Activated CD8-positive, alpha-beta memory T cell treated with anti-CD3 and anti-CD28 coated beads, Interleukin-2, amount 50 U/mL, for 24 hours (primary cell): Measurements from ENCODE around the gene GAMT.

Experiments
- DNase-seq: peaks from one replicate; pipeline ENCODE4 v3.0.0-alpha.2; 2020; ENCODE audit errors: extremely low read depth

Gene GAMT

GRCh38 chr19:1400281-1401137 lies 833 bp downstream of the GAMT start:
- DNase-seq: no peak

DNA sequence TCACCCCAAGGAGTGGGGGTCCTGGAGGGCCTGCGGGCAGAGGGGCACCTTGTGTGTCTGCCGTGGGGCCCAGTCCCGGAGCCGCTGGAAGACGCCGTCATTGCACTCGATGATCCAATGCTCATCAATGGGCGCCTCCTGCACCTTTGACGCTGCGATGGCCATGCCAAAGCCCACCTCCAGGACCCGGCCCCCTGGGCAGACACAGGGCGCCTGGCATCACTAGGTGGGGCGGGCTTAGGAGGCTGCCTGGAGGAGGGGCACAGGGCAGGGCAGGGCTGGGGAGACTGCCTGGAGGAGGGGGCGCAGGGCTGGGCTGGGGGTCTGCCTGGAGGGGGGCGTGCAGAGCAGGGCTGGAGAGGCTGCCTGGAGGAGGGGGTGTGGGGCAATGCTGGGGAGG lies 1.6 kb downstream of the GAMT start:
- no peak for DNase-seq

DNA sequence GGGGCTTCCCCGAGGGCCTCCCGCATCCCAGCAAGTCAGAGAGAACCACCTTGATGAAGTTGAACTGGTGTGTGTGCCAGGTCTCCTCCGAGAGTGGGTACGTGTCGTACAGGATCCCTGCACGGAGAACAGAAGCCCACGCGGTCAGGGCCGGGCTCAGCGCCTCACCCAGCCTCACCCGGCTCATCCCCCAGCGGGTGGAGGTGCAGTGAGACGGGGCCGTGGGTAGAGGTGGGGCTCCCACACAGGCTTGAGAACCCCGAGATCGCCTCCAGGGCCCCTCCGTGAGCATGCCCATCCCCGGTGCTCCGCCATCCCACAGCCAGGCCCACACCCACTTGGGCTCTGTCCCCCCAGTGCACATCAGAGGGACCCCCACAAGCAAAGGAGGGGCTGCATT lies 2.3 kb downstream of the GAMT start:
- no peak for DNase-seq

DNA sequence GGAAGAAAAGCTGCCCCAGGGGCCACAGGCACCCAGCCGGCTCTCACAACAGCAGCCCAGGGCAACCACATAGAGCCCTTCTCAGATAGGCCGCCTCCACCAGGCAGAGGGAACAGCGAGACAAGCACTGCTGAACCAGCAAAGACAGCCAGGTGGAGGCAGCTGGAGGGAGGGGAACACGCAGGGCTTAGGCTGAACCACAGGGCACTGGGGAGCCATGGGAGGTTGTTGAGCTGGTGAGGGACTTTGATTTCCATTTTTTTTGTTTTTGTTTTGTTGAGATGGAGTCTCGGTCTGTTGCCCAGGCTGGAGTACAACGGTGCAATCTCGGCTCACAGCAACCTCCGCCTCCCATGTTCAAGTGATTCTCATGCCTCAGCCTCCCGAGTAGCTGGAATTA lies 3.5 kb downstream of the GAMT start:
- DNase-seq: no peak

DNA sequence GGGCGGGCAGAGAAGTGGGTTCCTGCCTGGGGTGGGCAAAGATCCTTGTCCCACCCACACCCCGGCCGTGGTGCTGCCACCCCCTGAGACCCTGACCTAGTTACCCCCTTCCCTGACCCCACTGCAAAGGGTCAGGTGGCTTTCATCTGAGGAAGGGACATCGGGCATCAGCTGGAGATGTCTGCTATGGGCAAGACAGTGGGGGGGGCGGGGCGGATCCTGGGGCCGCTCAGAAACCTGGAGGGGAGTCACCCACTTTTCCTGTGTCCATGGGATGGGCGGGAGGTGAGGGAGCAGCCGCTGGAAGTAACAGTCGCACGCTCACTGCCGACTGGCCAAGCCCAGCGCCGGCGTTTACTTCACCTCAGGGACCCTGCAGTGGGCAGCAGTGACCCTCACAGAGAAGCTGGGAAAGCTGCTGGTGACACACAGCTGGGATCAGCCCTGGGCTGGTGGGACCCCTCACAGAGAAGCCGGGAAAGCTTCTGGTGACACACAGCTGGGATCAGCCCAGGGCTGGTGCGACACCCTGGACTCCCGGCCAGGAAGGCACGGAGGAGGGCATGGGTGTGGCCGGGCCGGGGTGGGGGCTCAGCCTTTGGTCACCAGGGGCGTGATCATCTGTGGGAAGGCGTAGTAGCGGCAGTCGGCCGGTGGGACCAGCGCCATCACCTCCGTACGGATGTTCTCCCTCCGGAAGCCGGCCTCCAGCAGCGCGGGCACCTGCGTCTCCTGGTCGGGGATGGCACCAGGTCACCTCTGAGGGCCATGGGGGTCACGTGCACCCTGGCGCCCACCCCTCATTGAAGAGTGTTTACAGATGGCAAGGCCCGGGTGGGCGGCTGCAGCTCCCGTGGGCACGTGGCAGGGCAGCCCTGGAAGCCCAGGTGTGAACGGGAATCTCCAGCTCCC lies 4.3 kb downstream of the GAMT start:
- no peak for DNase-seq

- no peak for DNase-seq
Observed at GRCh38 chr19:1396019-1396767, 5.1 kb downstream of the GAMT start.

- no peak for DNase-seq
Observed at GRCh38 chr19:1395194-1396018, 5.9 kb downstream of the GAMT start.

DNA sequence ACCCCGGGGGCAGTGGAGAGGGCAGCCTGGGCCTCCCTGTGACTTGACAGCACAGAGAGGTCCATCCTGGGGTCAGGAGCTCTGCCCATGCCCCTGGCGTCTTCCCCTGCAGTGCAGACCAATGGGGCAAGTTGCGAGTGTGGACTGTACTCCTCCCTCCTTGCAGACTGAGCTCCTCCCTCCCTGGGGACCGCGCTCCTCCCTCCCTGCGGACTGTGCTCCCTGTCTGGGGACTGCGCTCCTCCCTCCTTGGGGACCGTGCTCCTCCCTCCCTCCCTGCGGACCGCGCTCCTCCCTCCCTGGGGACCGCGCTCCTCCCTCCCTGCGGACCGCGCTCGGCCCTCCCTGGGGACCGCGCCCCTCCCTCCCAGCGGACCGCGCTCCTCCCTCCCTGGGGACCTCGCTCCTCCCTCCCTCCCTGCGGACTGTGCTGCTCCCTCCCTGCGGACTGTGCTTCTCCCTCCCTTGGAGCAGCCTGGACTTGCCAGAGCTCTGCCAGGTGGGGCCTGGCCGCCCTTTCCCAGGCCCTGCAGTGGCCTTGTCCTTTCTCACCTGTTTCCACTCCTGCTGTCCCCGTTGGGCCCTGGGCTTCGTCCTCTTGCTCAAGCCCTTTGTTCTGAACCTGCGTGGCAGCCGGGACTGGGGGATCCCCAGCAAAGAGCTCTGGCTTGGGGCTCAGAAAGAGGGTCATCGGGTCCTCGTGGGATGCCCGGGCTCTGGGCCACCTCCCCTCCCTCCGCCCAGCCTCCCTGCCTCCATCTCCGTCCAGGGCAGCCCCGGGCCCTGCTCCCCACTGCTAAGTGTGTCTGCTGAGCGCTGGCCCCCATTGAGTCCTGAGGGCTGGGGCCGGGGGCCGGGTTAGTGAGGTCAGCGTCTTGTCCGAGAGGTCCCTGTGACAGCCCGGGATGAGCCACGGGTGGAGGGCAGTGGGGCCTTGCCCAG lies 6.8 kb downstream of the GAMT start:
- no peak for DNase-seq

DNA sequence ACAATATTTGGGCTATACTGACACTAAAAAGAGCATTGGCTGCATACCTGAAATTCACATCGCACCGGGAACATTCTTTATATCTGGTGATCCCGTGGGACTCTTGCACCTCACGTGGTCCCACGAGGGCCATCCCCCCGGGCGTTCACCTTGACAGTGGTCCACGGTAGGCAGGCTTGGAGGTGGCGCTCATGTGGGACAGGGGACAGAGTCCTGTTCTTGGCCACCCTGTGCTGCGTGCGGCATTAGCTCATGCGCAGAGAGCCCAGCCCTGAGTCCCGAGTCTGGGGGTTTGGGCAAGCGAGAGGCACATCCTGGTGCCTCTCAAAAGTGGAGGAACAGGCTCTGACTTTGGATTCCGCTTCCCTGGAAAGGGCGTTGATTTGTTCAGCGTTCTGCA lies 7.5 kb downstream of the GAMT start:
- DNase-seq: no peak

DNA sequence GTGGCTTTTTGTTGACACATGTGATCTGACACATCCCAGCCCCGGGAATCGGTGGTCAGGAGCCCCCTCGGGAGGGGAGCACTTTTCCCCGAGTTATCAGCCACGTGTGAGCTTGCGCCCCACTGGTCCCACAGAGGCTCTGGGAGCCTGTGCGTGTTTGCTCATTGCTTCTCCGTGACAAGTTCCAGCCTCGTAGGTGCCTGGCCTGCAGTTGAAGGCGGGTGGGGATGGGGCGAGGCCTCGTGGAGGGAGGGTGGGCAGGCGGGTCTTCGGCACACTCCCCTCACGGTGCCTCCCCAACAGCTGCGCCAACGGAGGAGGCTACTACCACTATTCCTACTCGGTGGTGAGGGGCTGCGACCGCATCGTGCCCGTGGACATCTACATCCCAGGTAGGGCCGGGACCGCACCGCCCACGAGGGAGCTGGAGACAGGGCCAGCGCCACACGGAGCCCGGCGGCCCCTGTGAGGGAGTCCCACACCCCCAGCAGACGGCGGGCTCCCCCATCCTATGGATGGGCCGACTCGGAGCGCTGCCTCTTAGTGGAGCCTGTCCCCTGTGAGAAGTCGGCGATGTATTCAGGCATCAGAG lies 8.3 kb downstream of the GAMT start:
- DNase-seq: no peak

- DNase-seq: no peak
Observed at GRCh38 chr19:1392407-1392806, 8.9 kb downstream of the GAMT start.

GRCh38 chr19:1390890-1391423 lies 10.4 kb downstream of the GAMT start:
- no peak for DNase-seq

- no peak for DNase-seq
Observed at GRCh38 chr19:1389033-1389940, 12.1 kb downstream of the GAMT start.

- no peak for DNase-seq
Observed at GRCh38 chr19:1388637-1389026, 12.7 kb downstream of the GAMT start.

GRCh38 chr19:1387684-1388636 lies 13.4 kb downstream of the GAMT start:
- no peak for DNase-seq

DNA sequence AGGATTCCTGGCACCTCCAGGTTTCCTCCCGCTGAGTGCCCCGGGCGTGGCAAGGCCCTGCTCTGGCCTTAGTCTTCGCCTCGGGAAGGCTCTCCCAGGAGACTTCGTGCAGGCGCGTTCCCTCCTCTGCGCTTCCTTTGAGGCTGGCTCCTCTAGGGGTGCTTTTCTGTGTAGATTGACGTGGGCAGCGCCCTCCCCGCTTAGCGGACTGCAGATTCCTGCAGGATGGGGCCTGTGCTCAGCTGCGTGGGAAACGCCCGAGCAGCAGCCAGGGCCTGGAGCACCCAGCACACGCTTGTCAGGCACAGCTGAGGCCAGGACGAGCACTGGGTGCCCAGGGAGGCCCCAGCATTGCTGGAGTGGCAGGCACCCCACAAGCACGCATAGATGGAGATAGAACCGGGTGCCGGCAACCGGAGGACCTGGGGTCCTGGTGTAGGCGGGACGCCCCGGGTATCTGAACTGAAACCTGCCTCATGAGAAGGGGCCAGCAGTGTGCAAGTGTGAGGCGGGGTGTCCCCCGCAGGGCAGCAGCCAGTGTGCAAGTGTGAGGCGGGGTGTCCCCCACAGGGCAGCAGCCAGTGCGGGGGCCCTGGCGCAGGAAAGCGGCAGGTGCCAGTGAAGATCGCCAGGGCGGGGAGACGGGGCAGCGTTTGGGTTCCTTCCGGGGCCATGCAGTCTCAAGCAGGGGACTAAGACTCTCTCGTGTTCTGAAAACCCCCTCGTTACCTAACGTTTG lies 14.2 kb downstream of the GAMT start:
- DNase-seq: no peak

DNA sequence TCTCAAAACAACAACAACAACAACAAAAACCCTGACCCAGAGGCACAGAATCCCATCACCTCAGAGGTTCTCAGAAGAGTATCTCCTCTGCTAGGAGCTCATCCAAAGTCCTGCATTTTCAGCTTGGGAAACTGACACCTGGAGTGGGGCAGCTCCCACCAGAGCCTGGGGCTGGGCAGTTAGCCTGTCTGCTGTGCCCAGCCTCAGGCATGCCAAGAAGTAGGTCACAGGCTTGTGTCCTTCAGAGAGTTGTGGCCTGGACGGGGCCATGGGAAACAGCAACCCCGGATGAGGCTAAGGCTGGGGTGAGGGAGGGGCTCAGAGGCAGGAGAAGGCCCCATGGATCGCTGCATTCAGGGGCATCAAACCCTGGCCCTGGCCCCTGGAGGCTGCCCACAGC lies 15.5 kb downstream of the GAMT start:
- no peak for DNase-seq
